ENCODE results near the gene TH. TPM values are rescaled to one million over a fixed set of nuclear protein-coding genes. Genes with fewer than 3 reads are reported as not detected.

The TH gene
- total RNA-seq, 1 donor = under 0.01 TPM

- no peak for DNase-seq (ENCODE audit: low read depth in 2 of 3, low spot score in 2 of 3)
Measured at GRCh38 chr11:2120359-2121100, 51.1 kb downstream of the TH start.

- no peak for DNase-seq (ENCODE audit: low read depth in 2 of 3, low spot score in 2 of 3)
Measured at GRCh38 chr11:2118677-2119076, 52.9 kb downstream of the TH start.

DNA sequence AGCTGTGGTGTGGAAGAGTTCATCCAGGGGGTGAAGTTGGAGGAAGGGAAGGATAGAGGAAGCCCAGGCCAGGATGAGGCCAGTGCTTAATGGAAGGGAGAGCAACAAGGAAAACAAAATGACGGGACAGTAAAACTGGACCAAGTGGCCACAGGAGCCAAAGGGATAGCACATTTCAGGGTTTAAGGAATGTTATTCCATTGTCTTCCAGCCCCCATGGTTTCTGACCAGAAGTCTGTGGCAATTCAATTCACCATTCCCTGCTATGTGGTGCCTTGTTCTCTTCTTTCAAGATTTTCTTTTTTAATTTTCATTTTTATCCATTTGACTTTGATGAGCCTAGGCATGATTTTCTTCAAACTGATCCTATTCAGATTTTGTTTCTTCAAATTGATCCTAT lies 54.9 kb downstream of the TH start:
- no peak for DNase-seq (ENCODE audit: low read depth in 2 of 3, low spot score in 2 of 3)

GRCh38 chr11:2115308-2115707 lies 56.3 kb downstream of the TH start:
- DNase-seq (ENCODE audit: low read depth in 2 of 3, low spot score in 2 of 3) = no peak

DNA sequence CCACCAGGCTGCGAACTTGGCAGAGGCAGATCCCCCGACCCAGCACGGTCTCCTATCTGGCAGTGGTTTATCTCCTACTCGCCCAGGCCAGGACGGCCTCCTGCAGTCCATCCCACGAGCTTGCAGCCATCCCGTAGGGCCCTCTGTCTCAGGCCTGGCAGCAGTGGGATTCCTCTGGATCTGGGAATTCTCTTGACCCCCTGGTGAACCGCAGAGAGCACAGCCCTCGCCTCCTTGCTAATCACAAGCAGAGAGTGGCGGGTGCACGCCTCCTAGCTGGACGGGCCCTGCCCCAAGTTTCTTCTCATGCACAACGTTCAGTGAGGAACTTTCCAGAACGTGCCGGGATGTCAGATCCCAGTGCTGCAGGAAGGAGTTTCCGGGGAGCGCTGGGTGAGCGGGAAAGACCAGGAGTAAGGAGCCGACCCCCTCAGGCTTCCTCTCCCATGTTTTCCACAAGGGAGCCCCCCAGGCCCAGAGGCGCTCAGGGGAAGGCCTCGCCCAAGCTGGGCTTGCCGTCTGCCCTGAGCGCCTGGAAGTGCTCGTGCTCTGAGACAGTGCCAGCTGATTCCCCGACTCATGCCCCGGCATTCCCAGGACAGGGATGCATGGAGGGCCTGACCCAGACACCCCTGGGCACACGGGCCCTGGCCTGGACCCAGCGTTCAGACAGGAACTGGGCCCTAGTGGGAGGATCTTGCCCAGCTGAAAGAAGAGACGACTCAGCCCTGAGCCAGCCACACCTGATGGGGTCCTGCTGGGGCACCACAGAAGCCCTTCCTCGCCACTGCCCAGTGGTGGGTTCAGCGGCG lies 57.0 kb downstream of the TH start:
- no peak for DNase-seq (ENCODE audit: low read depth in 2 of 3, low spot score in 2 of 3)

Small RNA genes lying within 50 kb of the gene (small RNA-seq; reads per million reads assigned to genes)
- gene MIR4686 (not detected), gene MIR483 (not detected)

Other genes starting within 250 kb of the TH start
- gene MRPL23, start 224.5 kb downstream of the TH start, total RNA-seq = 206 TPM
- 2.7 TPM for gene H19, start 174.0 kb downstream of the TH start, total RNA-seq
- under 0.01 TPM for gene IGF2, start 32.4 kb downstream of the TH start, total RNA-seq
- not detected for gene INS, start 10.6 kb downstream of the TH start, total RNA-seq
- 6.7 TPM for gene ASCL2, start 98.8 kb upstream of the TH start, total RNA-seq
- 56.3 TPM for gene C11orf21, start 130.1 kb upstream of the TH start, total RNA-seq
- gene TSPAN32, start 130.2 kb upstream of the TH start, total RNA-seq = 92.6 TPM
- 294 TPM for gene CD81, start 205.5 kb upstream of the TH start, total RNA-seq
- 96.9 TPM for gene TSSC4, start 228.9 kb upstream of the TH start, total RNA-seq